HL-60 (cell line): ENCODE measurements around the gene MORN4.

ENCODE experiments used
- DNase-seq, 2 experiments: peaks; one replicate each; pipeline ENCODE4 v3.0.0-alpha.2; 2010 to 2020; ENCODE audit warnings: low read depth in 1 of 2, low spot score in 1 of 2
- H3K27ac ChIP-seq: fragments of 250-450 bp; sonication (Bioruptor Pico); replicated peaks from 2 replicates; pipeline ENCODE4 v1.5.1; 2020; ENCODE audit warnings: mild to moderate bottlenecking, moderate library complexity
- H3K27me3 ChIP-seq: fragments of 250-450 bp; sonication (Bioruptor Pico); 2 replicates; pipeline ENCODE4 v1.5.1; 2021; ENCODE audit warnings: mild to moderate bottlenecking, moderate library complexity; ENCODE audit not compliant: insufficient read depth, poor library complexity, severe bottlenecking
- H3K4me3 ChIP-seq: replicated peaks from 2 replicates; pipeline ENCODE4 v1.5.1; 2011; ENCODE audit warnings: mild to moderate bottlenecking, control low read depth, low read length; ENCODE audit not compliant: insufficient read depth
- CTCF ChIP-seq: IDR thresholded peaks from one replicate; pipeline ENCODE4 v1.5.1; 2011; ENCODE audit warnings: low read length, control low read depth, inconsistent platforms; ENCODE audit not compliant: insufficient read depth
- GABPA ChIP-seq: IDR thresholded peaks from 2 replicates; pipeline ENCODE4 v1.6.1; 2012; ENCODE audit warnings: low read depth
- POLR2AphosphoS5 ChIP-seq: IDR thresholded peaks from 2 replicates; pipeline ENCODE4 v1.6.1; 2012; ENCODE audit warnings: low read depth
- REST ChIP-seq: IDR thresholded peaks from 2 replicates; pipeline ENCODE4 v1.6.1; 2012; ENCODE audit warnings: low read depth; ENCODE audit not compliant: insufficient replicate concordance
- SPI1 ChIP-seq: IDR thresholded peaks from 2 replicates; pipeline ENCODE4 v1.6.1; 2012; ENCODE audit warnings: low read depth, mild to moderate bottlenecking, borderline replicate concordance

MORN4 gene

GRCh38 chr10:97676770-97677581, 43.7 kb upstream of the MORN4 start:
- DNase-seq, result peak in 1 of 2 experiments; percentile 26

GRCh38 chr10:97675222-97675621, 41.9 kb upstream of the MORN4 start:
- no peak overlapping the region for H3K27ac ChIP-seq
- H3K27me3 ChIP-seq, result no peaks in the 10 kb centered on the region
- TF ChIP-seq SPI1 (no peak), GABPA (no peak), REST (no peak), POLR2AphosphoS5 (no peak), CTCF (no peak)
- no peak overlapping the region for H3K4me3 ChIP-seq
- DNase-seq, result no peak

More at GRCh38 chr10:97676770-97677581, 43.7 kb upstream of the MORN4 start:
- H3K4me3 ChIP-seq, result no peak overlapping the region
- H3K27me3 ChIP-seq, result no peaks in the 10 kb centered on the region
- no peak overlapping the region for H3K27ac ChIP-seq
- TF ChIP-seq REST (no peak), GABPA (no peak), POLR2AphosphoS5 (no peak), CTCF (peak; percentile 55), SPI1 (no peak)

GRCh38 chr10:97673736-97674525, 40.6 kb upstream of the MORN4 start:
- TF ChIP-seq REST (no peak), SPI1 (peak; percentile 69; the same call in 1 of the 2 replicates), CTCF (no peak)
- H3K4me3 ChIP-seq, result no peak overlapping the region
- H3K27ac ChIP-seq, result peak overlapping the region; percentile 55
- H3K27me3 ChIP-seq, result no peaks in the 10 kb centered on the region
- peak; percentile 68 to 76 for DNase-seq
